ES-I3 (cell line): ENCODE data around the gene CD36.

Experiments
- H3K36me3 ChIP-seq: 2 replicates; pipeline ENCODE4 v1.6.1; 2013; ENCODE audit warnings: mild to moderate bottlenecking, low read length, control low read depth, moderate library complexity; ENCODE audit not compliant: insufficient read depth
- H3K4me1 ChIP-seq: 2 replicates; pipeline ENCODE4 v1.6.1; 2013; ENCODE audit warnings: mild to moderate bottlenecking, control low read depth, low read length; ENCODE audit not compliant: insufficient read depth
- H3K9ac ChIP-seq: 2 replicates; pipeline ENCODE4 v1.6.1; 2013; ENCODE audit warnings: low read depth, mild to moderate bottlenecking, low read length, moderate library complexity
- H3K9me3 ChIP-seq: 2 replicates; pipeline ENCODE4 v1.6.1; 2013; ENCODE audit warnings: mild to moderate bottlenecking, low read length, moderate library complexity; ENCODE audit not compliant: control insufficient read depth, insufficient read depth

The CD36 gene

DNA sequence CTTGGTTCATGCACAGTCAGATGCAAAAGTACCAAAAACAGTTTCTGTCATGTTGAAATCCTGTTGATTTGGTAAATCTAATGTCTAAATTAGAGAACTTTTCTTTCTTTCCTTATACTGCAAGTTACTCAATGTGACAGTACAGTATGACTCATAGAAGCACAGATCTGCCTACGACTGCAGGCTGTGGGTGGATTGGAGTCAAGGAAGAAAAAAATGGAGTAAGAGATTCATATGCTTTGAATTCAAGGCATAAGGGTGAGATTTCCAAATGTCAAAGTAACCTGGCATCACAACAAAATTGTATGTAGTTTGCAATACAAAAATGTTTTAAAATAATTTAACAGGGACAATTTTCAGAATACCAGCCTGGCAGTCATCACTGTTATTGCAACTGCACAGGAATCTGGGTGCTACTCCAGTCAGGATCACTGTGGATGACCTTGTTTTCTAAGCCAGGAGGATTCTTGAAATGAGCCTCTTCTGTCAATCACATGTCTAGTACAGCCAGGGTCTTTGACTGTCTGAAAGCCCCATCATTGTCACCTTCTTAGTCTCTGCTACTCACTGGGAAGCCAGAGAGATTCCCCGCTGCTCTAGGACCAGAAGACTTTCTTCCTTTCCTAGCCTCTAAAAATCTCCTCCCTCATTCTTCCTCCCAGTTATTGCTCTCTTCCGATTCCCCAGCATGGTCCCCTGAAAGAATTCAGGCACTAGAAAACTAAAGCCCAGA is 83.6 kb downstream of the CD36 start:
- H3K9me3 ChIP-seq: no peaks in the 10 kb centered on the region
- H3K9ac ChIP-seq: no peak overlapping the region
- H3K36me3 ChIP-seq: no peaks in the 10 kb centered on the region
- H3K4me1 ChIP-seq: peaks cover 45% of the 10 kb centered on the region

DNA sequence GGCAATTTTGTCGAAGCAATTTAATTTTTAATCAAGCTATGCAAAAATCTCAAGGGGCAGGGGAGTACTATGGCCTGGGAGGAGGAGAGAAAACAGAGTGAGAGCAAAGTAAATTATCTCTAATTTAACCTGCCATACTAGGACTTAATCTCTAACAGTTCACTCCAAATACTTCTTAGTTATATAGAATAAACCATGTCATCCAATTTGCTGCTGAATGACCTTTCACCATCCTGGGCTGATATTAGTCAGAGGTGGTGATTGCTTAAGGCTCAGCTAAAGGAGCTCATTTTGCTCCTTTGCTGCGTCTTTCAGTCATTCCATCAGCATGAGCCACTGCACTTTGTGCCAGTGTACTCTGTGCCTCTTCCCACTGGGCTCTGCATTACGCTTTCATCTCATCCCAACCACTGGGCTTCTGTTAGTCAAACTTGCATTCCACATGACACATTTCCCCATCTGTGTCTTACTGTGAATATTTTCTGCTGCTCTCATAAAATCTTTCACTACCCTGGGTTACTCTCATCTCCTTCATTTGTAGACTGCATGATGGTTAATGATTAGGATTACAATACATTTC is 84.3 kb downstream of the CD36 start:
- H3K4me1 ChIP-seq: peaks cover 45% of the 10 kb centered on the region
- H3K36me3 ChIP-seq: no peaks in the 10 kb centered on the region
- H3K9ac ChIP-seq: no peak overlapping the region
- no peaks in the 10 kb centered on the region for H3K9me3 ChIP-seq

DNA sequence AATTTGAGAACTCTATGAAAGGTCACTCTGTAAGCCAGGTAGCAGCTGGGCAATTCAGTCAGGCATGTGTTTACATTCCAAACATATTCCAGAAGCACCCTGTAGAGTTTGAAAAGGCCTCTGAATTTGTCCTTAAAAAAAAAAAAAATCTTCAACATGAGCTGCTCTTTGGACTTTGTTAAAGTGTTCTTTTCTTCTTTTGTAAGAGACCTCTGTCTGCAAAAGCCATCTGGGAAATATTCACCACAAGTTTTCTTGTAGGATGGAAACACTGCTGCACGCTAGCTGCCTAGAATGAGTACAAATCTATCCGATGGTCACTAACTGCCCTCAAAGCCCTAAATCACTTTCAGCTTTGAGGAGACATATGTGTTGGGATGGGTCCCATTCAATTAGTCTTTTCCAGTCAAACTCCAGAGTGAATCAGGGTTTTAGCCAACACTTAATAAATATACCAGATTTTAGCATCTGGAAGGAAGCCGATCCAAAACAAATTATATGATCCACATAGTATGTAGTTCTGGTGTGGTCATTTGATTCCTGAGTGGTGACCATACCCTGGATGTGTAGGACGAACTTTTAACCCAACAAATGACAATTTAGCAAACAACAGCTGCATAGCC is 85.9 kb downstream of the CD36 start:
- no peaks in the 10 kb centered on the region for H3K36me3 ChIP-seq
- peaks cover 42% of the 10 kb centered on the region for H3K4me1 ChIP-seq
- no peaks in the 10 kb centered on the region for H3K9me3 ChIP-seq
- no peak overlapping the region for H3K9ac ChIP-seq

DNA sequence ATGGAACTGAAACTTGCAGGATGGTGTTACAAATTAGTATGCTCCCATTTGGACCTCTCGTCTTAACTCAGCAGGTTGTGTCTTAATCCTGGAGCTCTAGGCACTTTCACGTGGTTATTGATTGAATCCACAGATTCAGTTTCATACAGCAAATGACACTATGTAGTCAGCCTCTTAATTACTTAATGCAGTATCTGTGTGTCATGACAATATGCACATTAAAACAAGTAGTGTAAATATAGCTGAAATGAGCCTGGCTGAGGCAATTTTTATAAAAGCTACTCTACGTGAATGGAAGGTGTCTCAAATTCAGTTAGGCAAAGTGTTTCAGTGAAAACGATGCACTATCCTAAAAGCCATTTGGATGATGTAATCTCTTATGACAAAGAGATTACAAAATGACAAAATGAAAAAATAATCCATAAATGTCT is 86.8 kb downstream of the CD36 start:
- peaks cover 37% of the 10 kb centered on the region for H3K4me1 ChIP-seq
- H3K36me3 ChIP-seq: no peaks in the 10 kb centered on the region
- no peak overlapping the region for H3K9ac ChIP-seq
- H3K9me3 ChIP-seq: no peaks in the 10 kb centered on the region
